WTC11 (cell line): ENCODE measurements around the gene RPH3AL. TPM values are rescaled to one million over a fixed set of nuclear protein-coding genes. Genes with fewer than 3 reads are reported as not detected.

ENCODE experiments used
- ATAC-seq: fragments of 200-7000 bp; cut with Tn5 transposase; 2 replicates; pipeline ENCODE4 v1.10.0; 2021; ENCODE audit warnings: mild to moderate bottlenecking, moderate library complexity
- CTCF ChIA-PET: fragments of 300-600 bp; sonication (Branson Sonifier 250); formaldehyde crosslinking; loops from one replicate; lab custom pipeline; 2021; ENCODE audit warnings: antibody characterized with exemption; lab: Charles Lee
- POLR2A ChIA-PET: fragments of 350-600 bp; sonication (Branson Sonifier 250); formaldehyde crosslinking; loops from one replicate; lab custom pipeline; 2021; ENCODE audit warnings: antibody characterized with exemption; lab: Charles Lee
- DNase-seq: peaks from one replicate; pipeline ENCODE4 v3.0.0; 2021; ENCODE audit warnings: low spot score
- H3K27ac Mint-ChIP-seq: 2 replicates; pipeline ENCODE4 v1.8.0; 2021; ENCODE audit warnings: mixed read lengths
- H3K27me3 Mint-ChIP-seq: 2 replicates; pipeline ENCODE4 v1.8.0; 2021; ENCODE audit warnings: low read depth, mild to moderate bottlenecking, moderate library complexity, mixed read lengths
- H3K36me3 Mint-ChIP-seq: 2 replicates; pipeline ENCODE4 v1.8.0; 2021; ENCODE audit warnings: mixed read lengths
- H3K4me1 Mint-ChIP-seq: 2 replicates; pipeline ENCODE4 v1.8.0; 2022; ENCODE audit warnings: mixed read lengths
- H3K4me3 Mint-ChIP-seq: 2 replicates; pipeline ENCODE4 v1.8.0; 2021; ENCODE audit warnings: mild to moderate bottlenecking, moderate library complexity, mixed read lengths
- H3K9me3 Mint-ChIP-seq: 2 replicates; pipeline ENCODE4 v1.8.0; 2021; ENCODE audit warnings: mixed read lengths
- E2F4 ChIP-seq: sonication (generic); formaldehyde crosslinking; IDR thresholded peaks from 2 replicates; pipeline ENCODE4 v1.8.1; 2022; ENCODE audit warnings: low read depth, mild to moderate bottlenecking, moderate library complexity, missing genetic modification reagents, borderline replicate concordance
- EMX1 ChIP-seq: fragments of 250-450 bp; sonication (Bioruptor Pico); IDR thresholded peaks from 2 replicates; pipeline ENCODE4 v1.8.0; 2021; ENCODE audit warnings: mild to moderate bottlenecking
- ERG ChIP-seq: fragments of 250-450 bp; sonication (Bioruptor Pico); IDR thresholded peaks from 2 replicates; pipeline ENCODE4 v1.8.0; 2021; ENCODE audit warnings: mild to moderate bottlenecking
- FOXK1 ChIP-seq: sonication (generic); formaldehyde crosslinking; IDR thresholded peaks from 2 replicates; pipeline ENCODE4 v1.8.0; 2022; ENCODE audit warnings: mild to moderate bottlenecking, moderate library complexity, missing genetic modification reagents
- FOXP1 ChIP-seq: sonication (generic); formaldehyde crosslinking; IDR thresholded peaks from 2 replicates; pipeline ENCODE4 v1.8.0; 2022; ENCODE audit warnings: missing genetic modification reagents, mild to moderate bottlenecking, moderate library complexity, borderline replicate concordance
- GTF2I ChIP-seq: fragments of 250-450 bp; sonication (Bioruptor Pico); conservative IDR thresholded peaks from 2 replicates; pipeline ENCODE4 v1.4.0; 2021; ENCODE audit warnings: mild to moderate bottlenecking
- HMGA2 ChIP-seq: fragments of 250-450 bp; sonication (Bioruptor Pico); IDR thresholded peaks from 2 replicates; pipeline ENCODE4 v1.4.0; 2021; ENCODE audit warnings: mild to moderate bottlenecking, moderate library complexity
- JUN ChIP-seq: sonication (generic); formaldehyde crosslinking; IDR thresholded peaks from 2 replicates; pipeline ENCODE4 v1.8.0; 2023; ENCODE audit warnings: mild to moderate bottlenecking, missing genetic modification reagents
- MXD4 ChIP-seq: fragments of 250-450 bp; sonication (Bioruptor Pico); IDR thresholded peaks from 2 replicates; pipeline ENCODE4 v1.8.0; 2021; ENCODE audit warnings: mild to moderate bottlenecking, moderate library complexity, borderline replicate concordance
- NFYB ChIP-seq: sonication (generic); formaldehyde crosslinking; conservative IDR thresholded peaks from 2 replicates; pipeline ENCODE4 v1.8.0; 2022; ENCODE audit warnings: low read depth, missing genetic modification reagents
- USF2 ChIP-seq: sonication (generic); formaldehyde crosslinking; IDR thresholded peaks from 2 replicates; pipeline ENCODE4 v1.8.1; 2023; ENCODE audit warnings: mild to moderate bottlenecking, missing genetic modification reagents, moderate library complexity
- ZNF219 ChIP-seq: sonication (generic); formaldehyde crosslinking; IDR thresholded peaks from 2 replicates; pipeline ENCODE4 v1.8.0; 2023; ENCODE audit warnings: missing genetic modification reagents, mild to moderate bottlenecking, borderline replicate concordance
- ZNF396 ChIP-seq: fragments of 250-450 bp; sonication (Bioruptor Pico); IDR thresholded peaks from 2 replicates; pipeline ENCODE4 v1.8.0; 2021; ENCODE audit warnings: mild to moderate bottlenecking, moderate library complexity, borderline replicate concordance
- total RNA-seq: library from RNA; stranded (reverse); gene quantifications from 3 replicates; pipeline ENCODE4 v1.2.3, GENCODE V29; 2021
- TF ChIP-seq, protein P1 (sequence below): fragments of 250-450 bp; sonication (Bioruptor Pico); IDR thresholded peaks from 2 replicates; pipeline ENCODE4 v1.9.0; 2021; ENCODE audit warnings: mild to moderate bottlenecking, borderline replicate concordance
- TF ChIP-seq, protein P2 (sequence below): sonication (generic); formaldehyde crosslinking; IDR thresholded peaks from 2 replicates; pipeline ENCODE4 v1.8.1; 2022; ENCODE audit warnings: missing genetic modification reagents, borderline replicate concordance
- TF ChIP-seq, protein P3 (sequence below): fragments of 250-450 bp; sonication (Bioruptor Pico); IDR thresholded peaks from 2 replicates; pipeline ENCODE4 v1.9.0; 2021; ENCODE audit warnings: mild to moderate bottlenecking

The RPH3AL gene
- total RNA-seq, 1 experiment from 2014 or later, result 2.0 TPM

GRCh38 chr17:353838-354234 is 1.2 kb upstream of the RPH3AL start (continued):
- TF ChIP-seq, protein P1, sequence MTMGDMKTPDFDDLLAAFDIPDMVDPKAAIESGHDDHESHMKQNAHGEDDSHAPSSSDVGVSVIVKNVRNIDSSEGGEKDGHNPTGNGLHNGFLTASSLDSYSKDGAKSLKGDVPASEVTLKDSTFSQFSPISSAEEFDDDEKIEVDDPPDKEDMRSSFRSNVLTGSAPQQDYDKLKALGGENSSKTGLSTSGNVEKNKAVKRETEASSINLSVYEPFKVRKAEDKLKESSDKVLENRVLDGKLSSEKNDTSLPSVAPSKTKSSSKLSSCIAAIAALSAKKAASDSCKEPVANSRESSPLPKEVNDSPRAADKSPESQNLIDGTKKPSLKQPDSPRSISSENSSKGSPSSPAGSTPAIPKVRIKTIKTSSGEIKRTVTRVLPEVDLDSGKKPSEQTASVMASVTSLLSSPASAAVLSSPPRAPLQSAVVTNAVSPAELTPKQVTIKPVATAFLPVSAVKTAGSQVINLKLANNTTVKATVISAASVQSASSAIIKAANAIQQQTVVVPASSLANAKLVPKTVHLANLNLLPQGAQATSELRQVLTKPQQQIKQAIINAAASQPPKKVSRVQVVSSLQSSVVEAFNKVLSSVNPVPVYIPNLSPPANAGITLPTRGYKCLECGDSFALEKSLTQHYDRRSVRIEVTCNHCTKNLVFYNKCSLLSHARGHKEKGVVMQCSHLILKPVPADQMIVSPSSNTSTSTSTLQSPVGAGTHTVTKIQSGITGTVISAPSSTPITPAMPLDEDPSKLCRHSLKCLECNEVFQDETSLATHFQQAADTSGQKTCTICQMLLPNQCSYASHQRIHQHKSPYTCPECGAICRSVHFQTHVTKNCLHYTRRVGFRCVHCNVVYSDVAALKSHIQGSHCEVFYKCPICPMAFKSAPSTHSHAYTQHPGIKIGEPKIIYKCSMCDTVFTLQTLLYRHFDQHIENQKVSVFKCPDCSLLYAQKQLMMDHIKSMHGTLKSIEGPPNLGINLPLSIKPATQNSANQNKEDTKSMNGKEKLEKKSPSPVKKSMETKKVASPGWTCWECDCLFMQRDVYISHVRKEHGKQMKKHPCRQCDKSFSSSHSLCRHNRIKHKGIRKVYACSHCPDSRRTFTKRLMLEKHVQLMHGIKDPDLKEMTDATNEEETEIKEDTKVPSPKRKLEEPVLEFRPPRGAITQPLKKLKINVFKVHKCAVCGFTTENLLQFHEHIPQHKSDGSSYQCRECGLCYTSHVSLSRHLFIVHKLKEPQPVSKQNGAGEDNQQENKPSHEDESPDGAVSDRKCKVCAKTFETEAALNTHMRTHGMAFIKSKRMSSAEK (CRISPR knock-in tag), result no peak
- TF ChIP-seq ZNF219 (CRISPR knock-in tag) (no peak), HMGA2 (CRISPR knock-in tag) (no peak), GTF2I (CRISPR knock-in tag) (no peak), MXD4 (CRISPR knock-in tag) (no peak), E2F4 (CRISPR knock-in tag) (no peak)
- TF ChIP-seq, all 79 proteins: peak for 0

DNA sequence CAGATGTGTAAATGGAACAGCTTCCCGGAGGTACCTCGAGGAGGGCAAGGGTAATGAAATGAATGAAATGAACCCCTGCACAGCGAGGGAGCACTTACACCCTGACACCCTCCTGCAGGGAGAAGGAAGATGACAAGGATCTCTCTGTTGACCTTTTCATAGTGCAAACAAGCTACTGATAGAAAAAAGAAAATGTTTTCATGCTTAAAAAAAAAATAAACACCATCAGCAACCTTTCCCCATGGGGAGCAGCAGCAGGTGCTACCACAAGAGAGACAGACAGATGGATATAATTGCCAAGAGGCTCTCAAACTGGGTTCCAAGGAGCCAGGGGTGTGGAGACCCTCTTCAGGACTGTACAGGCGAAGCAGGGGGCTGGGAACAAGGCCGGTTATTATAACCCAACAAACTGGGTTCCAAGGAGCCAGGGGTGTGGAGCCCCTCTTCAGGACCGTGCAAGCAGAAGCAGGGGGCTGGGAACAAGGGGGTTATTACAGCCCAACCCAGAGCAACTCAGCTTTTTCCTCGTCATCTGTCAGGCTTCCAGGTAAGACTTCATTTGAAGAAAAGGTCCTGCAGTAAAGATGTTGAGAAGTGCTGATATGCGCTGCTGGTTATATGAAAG is 718 bp upstream of the RPH3AL start:
- peaks cover 2% of the 10 kb centered on the region; the same call in 1 of the 2 replicates for H3K27me3 Mint-ChIP-seq
- TF ChIP-seq FOXK1 (CRISPR knock-in tag) (no peak), JUN (CRISPR knock-in tag) (no peak), ZNF396 (no peak), USF2 (CRISPR knock-in tag) (no peak)
- TF ChIP-seq, all 79 proteins: peak for 0
- peaks cover 17% of the 10 kb centered on the region for H3K36me3 Mint-ChIP-seq
- no peak overlapping the region for H3K4me3 Mint-ChIP-seq
- DNase-seq (no peak), ATAC-seq (no peak)
- peaks cover 17% of the 10 kb centered on the region for H3K4me1 Mint-ChIP-seq
- peaks cover 19% of the 10 kb centered on the region for H3K9me3 Mint-ChIP-seq
- ChIA-PET CTCF (no interaction called here), POLR2A (no interaction called here)
- H3K27ac Mint-ChIP-seq, result no peak overlapping the region; the same call in 1 of the 2 replicates

DNA sequence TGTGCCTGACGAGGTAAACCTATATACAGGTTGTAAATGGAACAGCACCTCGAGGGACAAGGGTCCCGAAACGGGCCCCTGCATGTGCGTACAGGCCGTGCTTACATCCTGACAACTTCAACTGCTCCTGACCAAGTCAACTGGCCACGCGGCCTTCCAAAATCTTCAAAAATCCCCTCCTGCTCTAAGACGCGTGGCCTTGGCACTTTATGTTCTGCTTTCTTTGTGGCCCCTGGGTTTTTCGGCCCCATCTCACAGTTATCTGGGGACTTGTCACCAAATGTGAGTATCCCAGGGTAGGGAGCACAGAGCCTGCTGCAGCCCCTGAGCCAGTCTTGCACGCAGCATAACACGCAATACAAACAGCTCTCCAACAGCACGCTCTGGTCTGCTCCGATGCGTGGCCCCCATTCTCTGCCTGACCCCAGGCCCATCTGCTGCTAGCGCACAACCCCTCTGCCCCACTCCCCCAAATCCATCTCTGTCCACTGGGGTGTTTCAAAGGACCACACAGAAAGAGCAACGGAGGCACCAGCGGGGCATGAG is 659 bp downstream of the RPH3AL start:
- Mint-ChIP-seq H3K27me3 (peaks cover 2% of the 10 kb centered on the region; the same call in 1 of the 2 replicates), H3K36me3 (peaks cover 14% of the 10 kb centered on the region), H3K27ac (no peak overlapping the region), H3K4me1 (peaks cover 17% of the 10 kb centered on the region), H3K9me3 (peaks cover 16% of the 10 kb centered on the region), H3K4me3 (no peak overlapping the region)
- TF ChIP-seq FOXP1 (CRISPR knock-in tag) (peak; percentile 21; the same call in 1 of the 2 replicates), NFYB (CRISPR knock-in tag) (no peak)
- ATAC-seq (no peak; the same call in 1 of the 2 replicates), DNase-seq (no peak)
- POLR2A ChIA-PET, result no interaction called here
- CTCF ChIA-PET, result no interaction called here

GRCh38 chr17:351449-351738 is 1.2 kb downstream of the RPH3AL start:
- Mint-ChIP-seq H3K9me3 (peaks cover 11% of the 10 kb centered on the region), H3K27ac (peak overlapping the region; percentile 11; the same call in 1 of the 2 replicates), H3K36me3 (peaks cover 9% of the 10 kb centered on the region), H3K4me1 (peaks cover 17% of the 10 kb centered on the region), H3K27me3 (no peaks in the 10 kb centered on the region), H3K4me3 (no peak overlapping the region)
- POLR2A ChIA-PET, result no interaction called here
- ATAC-seq (no peak), DNase-seq (no peak)
- CTCF ChIA-PET, result interaction anchor here (1.4 kb wide), 1 partner anchor 349 kb away, joined by 4 read pairs; no protein-coding TSS in a partner anchor
- TF ChIP-seq USF2 (CRISPR knock-in tag), result no peak
- no peak for TF ChIP-seq ERG
- no peak for TF ChIP-seq EMX1 (CRISPR knock-in tag)
- TF ChIP-seq, protein P2, sequence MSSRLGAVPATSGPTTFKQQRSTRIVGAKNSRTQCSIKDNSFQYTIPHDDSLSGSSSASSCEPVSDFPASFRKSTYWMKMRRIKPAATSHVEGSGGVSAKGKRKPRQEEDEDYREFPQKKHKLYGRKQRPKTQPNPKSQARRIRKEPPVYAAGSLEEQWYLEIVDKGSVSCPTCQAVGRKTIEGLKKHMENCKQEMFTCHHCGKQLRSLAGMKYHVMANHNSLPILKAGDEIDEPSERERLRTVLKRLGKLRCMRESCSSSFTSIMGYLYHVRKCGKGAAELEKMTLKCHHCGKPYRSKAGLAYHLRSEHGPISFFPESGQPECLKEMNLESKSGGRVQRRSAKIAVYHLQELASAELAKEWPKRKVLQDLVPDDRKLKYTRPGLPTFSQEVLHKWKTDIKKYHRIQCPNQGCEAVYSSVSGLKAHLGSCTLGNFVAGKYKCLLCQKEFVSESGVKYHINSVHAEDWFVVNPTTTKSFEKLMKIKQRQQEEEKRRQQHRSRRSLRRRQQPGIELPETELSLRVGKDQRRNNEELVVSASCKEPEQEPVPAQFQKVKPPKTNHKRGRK, result no peak
- TF ChIP-seq, protein P3, sequence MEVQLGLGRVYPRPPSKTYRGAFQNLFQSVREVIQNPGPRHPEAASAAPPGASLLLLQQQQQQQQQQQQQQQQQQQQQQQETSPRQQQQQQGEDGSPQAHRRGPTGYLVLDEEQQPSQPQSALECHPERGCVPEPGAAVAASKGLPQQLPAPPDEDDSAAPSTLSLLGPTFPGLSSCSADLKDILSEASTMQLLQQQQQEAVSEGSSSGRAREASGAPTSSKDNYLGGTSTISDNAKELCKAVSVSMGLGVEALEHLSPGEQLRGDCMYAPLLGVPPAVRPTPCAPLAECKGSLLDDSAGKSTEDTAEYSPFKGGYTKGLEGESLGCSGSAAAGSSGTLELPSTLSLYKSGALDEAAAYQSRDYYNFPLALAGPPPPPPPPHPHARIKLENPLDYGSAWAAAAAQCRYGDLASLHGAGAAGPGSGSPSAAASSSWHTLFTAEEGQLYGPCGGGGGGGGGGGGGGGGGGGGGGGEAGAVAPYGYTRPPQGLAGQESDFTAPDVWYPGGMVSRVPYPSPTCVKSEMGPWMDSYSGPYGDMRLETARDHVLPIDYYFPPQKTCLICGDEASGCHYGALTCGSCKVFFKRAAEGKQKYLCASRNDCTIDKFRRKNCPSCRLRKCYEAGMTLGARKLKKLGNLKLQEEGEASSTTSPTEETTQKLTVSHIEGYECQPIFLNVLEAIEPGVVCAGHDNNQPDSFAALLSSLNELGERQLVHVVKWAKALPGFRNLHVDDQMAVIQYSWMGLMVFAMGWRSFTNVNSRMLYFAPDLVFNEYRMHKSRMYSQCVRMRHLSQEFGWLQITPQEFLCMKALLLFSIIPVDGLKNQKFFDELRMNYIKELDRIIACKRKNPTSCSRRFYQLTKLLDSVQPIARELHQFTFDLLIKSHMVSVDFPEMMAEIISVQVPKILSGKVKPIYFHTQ (CRISPR knock-in tag), result no peak
